ENCODE results near the gene PYCR2. TPM values are rescaled to one million over a fixed set of nuclear protein-coding genes. Genes with fewer than 3 reads are reported as not detected.
A peak's percentile ranks its signal among the peaks of the same experiment; 100 is the strongest.

PYCR2 gene
- total and polyA plus RNA-seq, 4 donors, result 22.1 to 61.9 (median 51.9) TPM

GRCh38 chr1:225881081-225881958 lies 42.7 kb downstream of the PYCR2 start:
- peak overlapping the region; percentile 83 for H3K27ac ChIP-seq (ENCODE audit: low read depth, low read length)
- H3K27me3 ChIP-seq (ENCODE audit: control insufficient read depth, insufficient read depth, low read length), result peaks cover 15% of the 10 kb centered on the region
- 30% methylated on average over 20 of the region's 25 CpGs for WGBS (ENCODE audit: insufficient coverage)
- peak overlapping the region; percentile 90 for H3K4me3 ChIP-seq (ENCODE audit: low read depth, low read length)
- peaks cover 3% of the 10 kb centered on the region for H3K36me3 ChIP-seq (ENCODE audit: control insufficient read depth, insufficient read depth, low read length)
- H3K4me1 ChIP-seq (ENCODE audit: control insufficient read depth, insufficient read depth, low read length), result peaks cover 61% of the 10 kb centered on the region
- no peaks in the 10 kb centered on the region for H3K9me3 ChIP-seq (ENCODE audit: control insufficient read depth, insufficient read depth, low read length)
- no peak for DNase-seq (ENCODE audit: low read depth in 4 of 6, low spot score in 6 of 6)

- DNase-seq (ENCODE audit: low read depth in 4 of 6, low spot score in 6 of 6), result no peak
- Histone ChIP-seq H3K36me3 (ENCODE audit: control insufficient read depth, insufficient read depth, low read length) (peaks cover 3% of the 10 kb centered on the region), H3K4me1 (ENCODE audit: control insufficient read depth, insufficient read depth, low read length) (peaks cover 61% of the 10 kb centered on the region), H3K27me3 (ENCODE audit: control insufficient read depth, insufficient read depth, low read length) (peaks cover 14% of the 10 kb centered on the region), H3K9me3 (ENCODE audit: control insufficient read depth, insufficient read depth, low read length) (no peaks in the 10 kb centered on the region), H3K27ac (ENCODE audit: low read depth, low read length) (peak overlapping the region; percentile 42), H3K4me3 (ENCODE audit: low read depth, low read length) (no peak overlapping the region)
- 100% methylated on average over 2 of the region's 5 CpGs for WGBS (ENCODE audit: insufficient coverage)
These were observed 43.4 kb downstream of the PYCR2 start for GRCh38 chr1:225880636-225881035.

GRCh38 chr1:225880222-225880588 lies 43.8 kb downstream of the PYCR2 start:
- H3K27ac ChIP-seq (ENCODE audit: low read depth, low read length), result peak overlapping the region; percentile 42

GRCh38 chr1:225879521-225880221 lies 44.4 kb downstream of the PYCR2 start:
- peaks cover 14% of the 10 kb centered on the region for H3K27me3 ChIP-seq (ENCODE audit: control insufficient read depth, insufficient read depth, low read length)
- H3K27ac ChIP-seq (ENCODE audit: low read depth, low read length), result peak overlapping the region; percentile 42
- no peak for DNase-seq (ENCODE audit: low read depth in 4 of 6, low spot score in 6 of 6)
- peaks cover 61% of the 10 kb centered on the region for H3K4me1 ChIP-seq (ENCODE audit: control insufficient read depth, insufficient read depth, low read length)
- peaks cover 7% of the 10 kb centered on the region for H3K36me3 ChIP-seq (ENCODE audit: control insufficient read depth, insufficient read depth, low read length)
- WGBS (ENCODE audit: insufficient coverage), result 73% methylated on average over 6 of the region's 8 CpGs
- H3K9me3 ChIP-seq (ENCODE audit: control insufficient read depth, insufficient read depth, low read length), result no peaks in the 10 kb centered on the region
- no peak overlapping the region for H3K4me3 ChIP-seq (ENCODE audit: low read depth, low read length)

More at GRCh38 chr1:225880222-225880588, 43.8 kb downstream of the PYCR2 start:
- Histone ChIP-seq H3K27me3 (ENCODE audit: control insufficient read depth, insufficient read depth, low read length) (peaks cover 14% of the 10 kb centered on the region), H3K4me3 (ENCODE audit: low read depth, low read length) (no peak overlapping the region), H3K9me3 (ENCODE audit: control insufficient read depth, insufficient read depth, low read length) (no peaks in the 10 kb centered on the region), H3K4me1 (ENCODE audit: control insufficient read depth, insufficient read depth, low read length) (peaks cover 61% of the 10 kb centered on the region), H3K36me3 (ENCODE audit: control insufficient read depth, insufficient read depth, low read length) (peaks cover 3% of the 10 kb centered on the region)
- 56% methylated on average over 2 of the region's 2 CpGs for WGBS (ENCODE audit: insufficient coverage)
- DNase-seq (ENCODE audit: low read depth in 4 of 6, low spot score in 6 of 6), result peak in 1 of 6 donors; percentile 36

- Histone ChIP-seq H3K36me3 (ENCODE audit: control insufficient read depth, insufficient read depth, low read length) (peaks cover 16% of the 10 kb centered on the region), H3K9me3 (ENCODE audit: control insufficient read depth, insufficient read depth, low read length) (no peaks in the 10 kb centered on the region), H3K27me3 (ENCODE audit: control insufficient read depth, insufficient read depth, low read length) (peaks cover 14% of the 10 kb centered on the region), H3K4me3 (ENCODE audit: low read depth, low read length) (no peak overlapping the region), H3K4me1 (ENCODE audit: control insufficient read depth, insufficient read depth, low read length) (peaks cover 58% of the 10 kb centered on the region), H3K27ac (ENCODE audit: low read depth, low read length) (peak overlapping the region; percentile 10)
- whole genome bisulfite sequencing (ENCODE audit: insufficient coverage), result 82% methylated on average over 1 of the region's 4 CpGs
- no peak for DNase-seq (ENCODE audit: low read depth in 4 of 6, low spot score in 6 of 6)
These were observed 45.8 kb downstream of the PYCR2 start for GRCh38 chr1:225878282-225878681.

GRCh38 chr1:225877580-225877979 lies 46.5 kb downstream of the PYCR2 start:
- peaks cover 11% of the 10 kb centered on the region for H3K27me3 ChIP-seq (ENCODE audit: control insufficient read depth, insufficient read depth, low read length)
- H3K9me3 ChIP-seq (ENCODE audit: control insufficient read depth, insufficient read depth, low read length), result no peaks in the 10 kb centered on the region
- H3K4me3 ChIP-seq (ENCODE audit: low read depth, low read length), result peak overlapping the region; percentile 4
- 26% methylated on average over 10 of the region's 10 CpGs for WGBS (ENCODE audit: insufficient coverage)
- H3K27ac ChIP-seq (ENCODE audit: low read depth, low read length), result peak overlapping the region; percentile 34
- peak in 5 of 6 donors; percentile 38 to 81 (median 42) for DNase-seq (ENCODE audit: low read depth in 4 of 6, low spot score in 6 of 6)
- H3K4me1 ChIP-seq (ENCODE audit: control insufficient read depth, insufficient read depth, low read length), result peaks cover 51% of the 10 kb centered on the region
- H3K36me3 ChIP-seq (ENCODE audit: control insufficient read depth, insufficient read depth, low read length), result peaks cover 20% of the 10 kb centered on the region

GRCh38 chr1:225876900-225877510 lies 47.0 kb downstream of the PYCR2 start:
- Histone ChIP-seq H3K4me1 (ENCODE audit: control insufficient read depth, insufficient read depth, low read length) (peaks cover 47% of the 10 kb centered on the region), H3K4me3 (ENCODE audit: low read depth, low read length) (peak overlapping the region; percentile 4), H3K27ac (ENCODE audit: low read depth, low read length) (peak overlapping the region; percentile 34), H3K36me3 (ENCODE audit: control insufficient read depth, insufficient read depth, low read length) (peaks cover 20% of the 10 kb centered on the region), H3K9me3 (ENCODE audit: control insufficient read depth, insufficient read depth, low read length) (no peaks in the 10 kb centered on the region), H3K27me3 (ENCODE audit: control insufficient read depth, insufficient read depth, low read length) (peaks cover 7% of the 10 kb centered on the region)
- WGBS (ENCODE audit: insufficient coverage), result 72% methylated on average over 10 of the region's 12 CpGs
- DNase-seq (ENCODE audit: low read depth in 4 of 6, low spot score in 6 of 6), result no peak

- WGBS (ENCODE audit: insufficient coverage), result 94% methylated on average over 11 of the region's 12 CpGs
- DNase-seq (ENCODE audit: low read depth in 4 of 6, low spot score in 6 of 6), result no peak
- Histone ChIP-seq H3K4me3 (ENCODE audit: low read depth, low read length) (no peak overlapping the region), H3K27ac (ENCODE audit: low read depth, low read length) (no peak overlapping the region), H3K9me3 (ENCODE audit: control insufficient read depth, insufficient read depth, low read length) (no peaks in the 10 kb centered on the region), H3K4me1 (ENCODE audit: control insufficient read depth, insufficient read depth, low read length) (peaks cover 41% of the 10 kb centered on the region), H3K36me3 (ENCODE audit: control insufficient read depth, insufficient read depth, low read length) (peaks cover 20% of the 10 kb centered on the region), H3K27me3 (ENCODE audit: control insufficient read depth, insufficient read depth, low read length) (no peaks in the 10 kb centered on the region)
These were observed 48.8 kb downstream of the PYCR2 start for GRCh38 chr1:225875044-225875815.

GRCh38 chr1:225874431-225874830 lies 49.6 kb downstream of the PYCR2 start:
- Histone ChIP-seq H3K27me3 (ENCODE audit: control insufficient read depth, insufficient read depth, low read length) (no peaks in the 10 kb centered on the region), H3K36me3 (ENCODE audit: control insufficient read depth, insufficient read depth, low read length) (peaks cover 24% of the 10 kb centered on the region), H3K4me1 (ENCODE audit: control insufficient read depth, insufficient read depth, low read length) (peaks cover 33% of the 10 kb centered on the region), H3K4me3 (ENCODE audit: low read depth, low read length) (no peak overlapping the region), H3K9me3 (ENCODE audit: control insufficient read depth, insufficient read depth, low read length) (no peaks in the 10 kb centered on the region), H3K27ac (ENCODE audit: low read depth, low read length) (no peak overlapping the region)
- no peak for DNase-seq (ENCODE audit: low read depth in 4 of 6, low spot score in 6 of 6)
- 92% methylated on average over 9 of the region's 11 CpGs for WGBS (ENCODE audit: insufficient coverage)
